ENCODE data around the gene EPHA6. TPM values are rescaled to one million over a fixed set of nuclear protein-coding genes. Genes with fewer than 3 reads are reported as not detected.
A peak's percentile ranks its signal among the peaks of the same experiment; 100 is the strongest.

The EPHA6 gene
- total RNA-seq, 1 experiment from 2014 or later: 2.7 TPM

DNA sequence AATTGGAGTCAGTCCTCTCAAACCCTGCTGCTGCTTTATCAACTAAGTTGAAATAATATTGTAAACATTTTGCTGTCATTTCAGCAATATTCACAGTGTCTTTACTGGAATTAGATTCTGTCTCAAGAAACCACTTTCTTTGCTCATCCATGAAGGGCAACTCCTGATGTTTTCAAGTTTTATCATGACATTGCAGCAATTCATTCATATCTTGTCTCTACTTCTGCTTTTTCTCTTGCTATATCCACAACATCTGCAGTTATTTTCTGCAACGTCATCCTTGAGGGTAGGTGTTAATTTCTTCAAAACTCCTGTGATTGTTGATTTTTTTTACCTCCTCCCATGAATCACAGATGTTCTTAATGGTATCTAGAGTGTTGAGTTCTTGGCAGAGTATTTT is 181.6 kb downstream of the EPHA6 start:
- Histone ChIP-seq H3K27me3 (replicated peaks; ENCODE audit: control insufficient read depth, insufficient read depth, low read length) (no peaks in the 10 kb centered on the region), H3K36me3 (ENCODE audit: control insufficient read depth, insufficient read depth, low read length) (no peaks in the 10 kb centered on the region), H3K4me3 (ENCODE audit: low read depth, low read length) (no peak overlapping the region), H3K4me1 (peaks cover 3% of the 10 kb centered on the region; the same call in 1 of the 2 replicates), H3K9me3 (no peaks in the 10 kb centered on the region)
- Mint-ChIP-seq H3K4me3 (ENCODE audit: unreplicated experiment) (no peak overlapping the region), H3K27ac (ENCODE audit: unreplicated experiment) (no peak overlapping the region), H3K27me3 (ENCODE audit: insufficient read depth, unreplicated experiment) (peaks cover 2% of the 10 kb centered on the region), H3K9me3 (ENCODE audit: unreplicated experiment) (no peaks in the 10 kb centered on the region), H3K4me1 (ENCODE audit: low read depth, unreplicated experiment) (no peaks in the 10 kb centered on the region), H3K36me3 (ENCODE audit: insufficient read depth, unreplicated experiment) (no peaks in the 10 kb centered on the region)
- intact Hi-C loops (cut with micrococcal nuclease; ENCODE audit: unreplicated experiment): no loop called here
- POLR2A ChIA-PET: no interaction called here
- CTCF ChIA-PET: no interaction called here
- TF ChIP-seq, protein P1, sequence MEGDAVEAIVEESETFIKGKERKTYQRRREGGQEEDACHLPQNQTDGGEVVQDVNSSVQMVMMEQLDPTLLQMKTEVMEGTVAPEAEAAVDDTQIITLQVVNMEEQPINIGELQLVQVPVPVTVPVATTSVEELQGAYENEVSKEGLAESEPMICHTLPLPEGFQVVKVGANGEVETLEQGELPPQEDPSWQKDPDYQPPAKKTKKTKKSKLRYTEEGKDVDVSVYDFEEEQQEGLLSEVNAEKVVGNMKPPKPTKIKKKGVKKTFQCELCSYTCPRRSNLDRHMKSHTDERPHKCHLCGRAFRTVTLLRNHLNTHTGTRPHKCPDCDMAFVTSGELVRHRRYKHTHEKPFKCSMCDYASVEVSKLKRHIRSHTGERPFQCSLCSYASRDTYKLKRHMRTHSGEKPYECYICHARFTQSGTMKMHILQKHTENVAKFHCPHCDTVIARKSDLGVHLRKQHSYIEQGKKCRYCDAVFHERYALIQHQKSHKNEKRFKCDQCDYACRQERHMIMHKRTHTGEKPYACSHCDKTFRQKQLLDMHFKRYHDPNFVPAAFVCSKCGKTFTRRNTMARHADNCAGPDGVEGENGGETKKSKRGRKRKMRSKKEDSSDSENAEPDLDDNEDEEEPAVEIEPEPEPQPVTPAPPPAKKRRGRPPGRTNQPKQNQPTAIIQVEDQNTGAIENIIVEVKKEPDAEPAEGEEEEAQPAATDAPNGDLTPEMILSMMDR (IDR thresholded peaks at IDR 0.05; ENCODE audit: insufficient read depth in 1 of 2, low read depth in 1 of 2, low read length in 1 of 2, severe bottlenecking in 1 of 2, unreplicated experiment in 1 of 2): no peak
- no TSS peak for BruUV-seq (replicated peaks)
- DNase-seq: no peak

DNA sequence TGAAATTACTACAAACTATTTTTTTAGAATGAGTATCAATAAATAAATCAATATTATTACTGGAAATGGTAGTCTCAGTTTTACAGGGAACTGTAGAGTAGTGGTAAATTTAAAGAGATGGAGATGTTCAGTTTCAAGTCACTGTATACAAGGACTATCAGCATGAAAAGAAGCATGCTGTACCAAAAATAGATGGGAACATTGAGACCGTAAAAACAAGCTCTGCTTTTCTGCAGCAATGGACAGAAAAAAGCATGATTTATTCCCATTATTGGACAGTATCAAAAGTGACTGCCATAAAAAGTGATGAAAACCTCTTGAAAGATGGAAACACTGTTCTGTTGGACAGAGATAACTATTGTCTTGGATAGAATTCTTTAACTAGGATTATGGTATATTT is 187.2 kb downstream of the EPHA6 start:
- no peaks in the 10 kb centered on the region for H3K36me3 ChIP-seq (ENCODE audit: control insufficient read depth, insufficient read depth, low read length)
- POLR2A ChIA-PET: no interaction called here
- no peaks in the 10 kb centered on the region for H3K4me1 Mint-ChIP-seq (ENCODE audit: low read depth, unreplicated experiment)
- TF ChIP-seq, protein P1 (IDR thresholded peaks at IDR 0.05; ENCODE audit: insufficient read depth in 1 of 2, low read depth in 1 of 2, low read length in 1 of 2, severe bottlenecking in 1 of 2, unreplicated experiment in 1 of 2): no peak
- no peaks in the 10 kb centered on the region for H3K36me3 Mint-ChIP-seq (ENCODE audit: insufficient read depth, unreplicated experiment)
- no peak for DNase-seq
- no peak overlapping the region for H3K4me3 Mint-ChIP-seq (ENCODE audit: unreplicated experiment)
- BruUV-seq (replicated peaks): no TSS peak
- no peaks in the 10 kb centered on the region for H3K9me3 Mint-ChIP-seq (ENCODE audit: unreplicated experiment)
- no peak overlapping the region for H3K4me3 ChIP-seq (ENCODE audit: low read depth, low read length)
- no peaks in the 10 kb centered on the region for H3K27me3 ChIP-seq (replicated peaks; ENCODE audit: control insufficient read depth, insufficient read depth, low read length)
- no peaks in the 10 kb centered on the region for H3K4me1 ChIP-seq
- intact Hi-C loops (cut with micrococcal nuclease; ENCODE audit: unreplicated experiment): no loop called here
- H3K27ac Mint-ChIP-seq (ENCODE audit: unreplicated experiment): no peak overlapping the region
- H3K27me3 Mint-ChIP-seq (ENCODE audit: insufficient read depth, unreplicated experiment): peaks cover 2% of the 10 kb centered on the region
- no peaks in the 10 kb centered on the region for H3K9me3 ChIP-seq
- CTCF ChIA-PET: no interaction called here

DNA sequence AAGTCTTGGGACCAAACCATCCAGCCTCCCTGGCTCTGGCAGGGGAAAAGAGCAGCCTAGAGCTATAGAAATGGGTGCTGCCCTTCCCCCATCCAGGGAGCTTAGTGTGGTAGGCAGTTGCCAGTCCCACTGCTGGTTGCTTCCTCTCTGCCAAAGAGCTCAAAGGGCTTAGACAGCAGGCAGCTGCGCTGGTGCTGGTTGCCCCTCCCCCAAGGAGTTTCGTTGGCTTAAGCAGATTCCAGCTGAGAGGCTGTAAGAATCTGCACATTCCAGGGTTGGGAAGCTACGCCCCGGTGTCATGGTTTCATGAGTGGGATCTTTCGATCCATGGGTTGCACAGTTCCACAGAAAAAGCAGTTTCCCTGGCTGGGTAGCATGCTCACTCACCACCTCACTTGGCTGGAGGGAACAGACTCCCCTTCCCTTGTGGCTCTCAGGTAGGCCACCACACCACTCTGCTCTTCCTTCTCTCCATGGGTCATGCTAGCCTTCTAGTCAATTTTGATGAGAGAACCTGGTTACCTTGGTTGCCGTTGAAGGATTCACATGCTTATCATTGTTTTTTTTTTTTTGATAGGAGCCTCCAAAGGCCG is 195.1 kb downstream of the EPHA6 start:
- no TSS peak for BruUV-seq (replicated peaks)
- Mint-ChIP-seq H3K36me3 (ENCODE audit: insufficient read depth, unreplicated experiment) (no peaks in the 10 kb centered on the region), H3K4me1 (ENCODE audit: low read depth, unreplicated experiment) (no peaks in the 10 kb centered on the region), H3K27ac (ENCODE audit: unreplicated experiment) (no peak overlapping the region), H3K4me3 (ENCODE audit: unreplicated experiment) (no peak overlapping the region), H3K9me3 (ENCODE audit: unreplicated experiment) (peaks cover 7% of the 10 kb centered on the region), H3K27me3 (ENCODE audit: insufficient read depth, unreplicated experiment) (no peaks in the 10 kb centered on the region)
- Histone ChIP-seq H3K27me3 (replicated peaks; ENCODE audit: control insufficient read depth, insufficient read depth, low read length) (no peaks in the 10 kb centered on the region), H3K9me3 (no peaks in the 10 kb centered on the region), H3K36me3 (ENCODE audit: control insufficient read depth, insufficient read depth, low read length) (no peaks in the 10 kb centered on the region), H3K4me1 (no peaks in the 10 kb centered on the region), H3K4me3 (ENCODE audit: low read depth, low read length) (no peak overlapping the region)
- ChIA-PET CTCF (no interaction called here), POLR2A (no interaction called here)
- TF ChIP-seq, protein P1 (IDR thresholded peaks at IDR 0.05; ENCODE audit: insufficient read depth in 1 of 2, low read depth in 1 of 2, low read length in 1 of 2, severe bottlenecking in 1 of 2, unreplicated experiment in 1 of 2): no peak
- peak in 1 of 2 experiments; percentile 9 for DNase-seq
- intact Hi-C loops (cut with micrococcal nuclease; ENCODE audit: unreplicated experiment): no loop called here

Measured in Caco-2 (cell line).